SK-N-MC (cell line): ENCODE data around the gene JPH2.

Experiments used
- DNase-seq: peaks from one replicate; pipeline ENCODE4 v3.0.0-alpha.2; 2011; ENCODE audit warnings: low read depth, low spot score
- H3K27ac ChIP-seq: fragments of 200-600 bp; sonication (generic); 2 replicates; pipeline ENCODE4 v1.5.1; 2016; ENCODE audit warnings: mixed run types
- H3K36me3 ChIP-seq: fragments of 200-600 bp; sonication (generic); 2 replicates; pipeline ENCODE4 v1.6.1; 2017; ENCODE audit warnings: antibody characterized with exemption, low read length, mixed read lengths; ENCODE audit not compliant: insufficient read depth
- H3K4me3 ChIP-seq: fragments of 200-600 bp; sonication (generic); 2 replicates; pipeline ENCODE4 v1.5.1; 2016
- H3K9ac ChIP-seq: fragments of 200-600 bp; sonication (generic); 2 replicates; pipeline ENCODE4 v1.8.0; 2017; ENCODE audit warnings: mixed run types, mixed read lengths; ENCODE audit not compliant: insufficient read length
- H3K9me3 ChIP-seq: fragments of 200-600 bp; sonication (generic); 2 replicates; pipeline ENCODE4 v1.6.1; 2017; ENCODE audit warnings: low read depth, mild to moderate bottlenecking, antibody characterized with exemption, low read length, moderate library complexity, mixed read lengths
- EZH2 ChIP-seq: fragments of 200-600 bp; sonication (generic); IDR thresholded peaks from one replicate; pipeline ENCODE4 v1.6.1; 2017; ENCODE audit warnings: antibody characterized with exemption
- FOXP2 ChIP-seq: optimal IDR thresholded peaks from 2 replicates; pipeline ENCODE3; 2011; ENCODE audit warnings: mild to moderate bottlenecking, moderate library complexity; ENCODE audit not compliant: insufficient read depth; ENCODE audit errors: extremely low read length, control extremely low read depth
- POLR2AphosphoS5 ChIP-seq: IDR thresholded peaks from 2 replicates; pipeline ENCODE4 v1.6.1; 2012; ENCODE audit warnings: mild to moderate bottlenecking, low read depth, low read length, borderline replicate concordance

JPH2 gene

GRCh38 chr20:44186201-44186600 lies 787 bp downstream of the JPH2 start:
- Histone ChIP-seq H3K36me3 (no peaks in the 10 kb centered on the region), H3K9ac (no peak overlapping the region), H3K9me3 (no peaks in the 10 kb centered on the region), H3K27ac (no peak overlapping the region), H3K4me3 (no peak overlapping the region)
- TF ChIP-seq FOXP2 = no peak
- no peak for TF ChIP-seq EZH2
- TF ChIP-seq POLR2AphosphoS5 = no peak
- no peak for DNase-seq

DNA sequence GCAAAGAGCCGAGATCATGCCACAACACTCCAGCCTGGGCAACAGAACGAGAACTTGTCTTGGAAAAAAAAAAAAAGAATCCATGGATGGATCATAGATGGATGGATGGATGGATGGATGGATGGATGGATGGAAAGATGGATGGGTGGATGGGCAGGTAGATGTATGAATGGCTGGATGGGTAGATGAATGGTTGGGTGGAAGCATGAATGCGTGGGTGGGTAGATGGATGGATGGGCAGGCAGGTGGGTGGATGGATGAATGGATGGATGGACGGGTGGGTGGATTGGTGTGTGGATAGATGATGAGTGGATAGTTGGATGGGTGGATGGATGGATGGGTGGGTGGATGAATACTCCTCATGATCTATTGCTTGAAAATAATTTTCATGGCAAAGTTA lies 1.4 kb downstream of the JPH2 start:
- H3K9ac ChIP-seq = no peak overlapping the region
- TF ChIP-seq POLR2AphosphoS5 (no peak), EZH2 (no peak), FOXP2 (no peak)
- no peak overlapping the region for H3K27ac ChIP-seq
- H3K36me3 ChIP-seq = no peaks in the 10 kb centered on the region
- H3K4me3 ChIP-seq = no peak overlapping the region
- no peaks in the 10 kb centered on the region for H3K9me3 ChIP-seq
- DNase-seq = no peak

DNA sequence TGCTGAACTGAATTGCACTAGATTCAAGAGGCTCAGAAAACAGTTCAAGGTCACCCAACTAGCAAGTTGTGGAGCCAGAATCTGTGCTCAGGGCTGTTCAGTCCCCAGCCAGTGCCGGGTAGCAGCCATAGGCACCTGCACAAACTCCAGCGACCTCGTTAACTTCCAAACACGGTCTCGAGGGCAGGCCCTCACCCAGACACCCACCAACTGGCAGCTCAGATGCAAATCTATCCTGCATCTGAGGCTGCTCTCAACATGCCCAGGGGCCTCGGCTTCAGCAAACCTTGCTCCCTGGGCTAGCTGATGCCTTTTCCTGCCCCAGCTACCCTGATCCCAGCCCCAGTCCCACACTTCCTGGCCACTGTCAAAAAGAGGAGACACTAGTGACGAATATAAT lies 3.7 kb downstream of the JPH2 start:
- Histone ChIP-seq H3K36me3 (no peaks in the 10 kb centered on the region), H3K9ac (no peak overlapping the region), H3K9me3 (no peaks in the 10 kb centered on the region), H3K27ac (no peak overlapping the region), H3K4me3 (no peak overlapping the region)
- no peak for TF ChIP-seq EZH2
- TF ChIP-seq FOXP2 = no peak
- no peak for TF ChIP-seq POLR2AphosphoS5
- DNase-seq = no peak

DNA sequence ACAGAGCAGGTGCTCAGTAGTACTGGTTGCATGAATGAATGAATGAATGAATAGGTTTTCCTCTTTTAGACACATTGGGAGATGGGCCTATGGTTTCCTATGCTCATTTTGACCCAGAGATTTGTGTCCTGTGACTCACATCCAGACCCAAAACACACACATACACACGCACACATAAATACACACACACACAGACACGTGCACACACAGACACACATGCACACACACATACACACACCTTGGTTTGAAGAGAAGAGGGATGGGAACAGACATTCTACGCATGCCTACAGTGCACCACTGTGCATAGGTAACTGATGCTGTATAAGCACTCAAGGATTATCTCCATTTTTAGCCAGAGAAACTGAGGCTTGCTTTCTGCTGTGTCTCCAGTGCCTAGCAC lies 4.1 kb downstream of the JPH2 start:
- Histone ChIP-seq H3K9me3 (no peaks in the 10 kb centered on the region), H3K4me3 (no peak overlapping the region), H3K9ac (no peak overlapping the region), H3K36me3 (no peaks in the 10 kb centered on the region), H3K27ac (no peak overlapping the region)
- no peak for DNase-seq
- TF ChIP-seq EZH2 = no peak
- TF ChIP-seq POLR2AphosphoS5 = no peak
- TF ChIP-seq FOXP2 = no peak

DNA sequence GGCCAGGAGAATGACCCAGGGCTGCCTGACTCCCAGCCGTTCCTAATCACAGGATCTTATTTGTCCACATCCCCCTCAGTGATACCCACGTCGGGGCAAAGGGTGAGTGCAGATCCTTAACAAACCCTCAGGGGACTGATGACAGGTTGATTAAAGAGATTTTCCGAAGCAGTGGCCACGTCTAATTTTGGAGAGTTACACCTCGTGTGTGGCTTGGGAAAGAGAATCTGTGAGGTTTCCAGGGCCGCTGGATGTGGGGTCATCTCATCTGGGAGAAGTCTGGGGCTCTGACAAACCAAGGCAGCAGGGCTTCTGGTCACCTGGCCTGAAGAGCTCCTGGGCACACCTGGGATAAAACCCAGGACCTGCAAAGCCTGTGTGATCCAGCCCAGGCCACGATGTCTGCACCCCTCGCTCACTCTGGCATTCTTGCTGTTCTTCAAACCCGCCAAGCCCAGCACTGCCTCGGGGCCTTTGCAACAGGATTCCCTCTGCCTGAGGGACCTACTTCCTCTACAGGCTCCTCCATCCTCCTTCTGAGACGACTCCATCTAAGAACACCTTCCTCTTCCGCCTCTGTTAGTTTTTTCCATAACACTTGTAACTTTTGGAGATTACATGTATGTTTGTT lies 4.7 kb downstream of the JPH2 start:
- DNase-seq = no peak
- Histone ChIP-seq H3K27ac (no peak overlapping the region), H3K4me3 (no peak overlapping the region), H3K36me3 (no peaks in the 10 kb centered on the region), H3K9ac (no peak overlapping the region), H3K9me3 (no peaks in the 10 kb centered on the region)
- TF ChIP-seq FOXP2 (no peak), POLR2AphosphoS5 (no peak), EZH2 (no peak)

DNA sequence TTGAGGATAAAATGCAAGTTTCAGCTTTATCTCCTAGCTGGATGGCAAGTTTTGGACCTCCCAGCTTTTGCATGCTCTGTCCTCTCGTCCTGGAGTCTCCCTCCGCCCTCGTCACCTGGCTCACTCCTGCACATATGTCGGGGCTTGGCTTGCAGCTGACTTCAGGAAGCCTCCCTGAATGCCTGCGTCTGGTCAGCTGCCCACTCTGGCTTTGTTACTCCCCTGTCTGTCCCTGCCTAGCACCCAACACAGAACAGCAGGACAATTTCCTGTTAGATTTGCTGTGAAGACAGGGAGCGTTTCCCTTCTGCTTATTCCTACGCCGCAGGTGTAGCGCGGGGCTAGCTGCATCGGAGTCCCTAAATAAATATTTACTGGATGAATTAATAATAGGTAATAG lies 5.4 kb downstream of the JPH2 start:
- no peaks in the 10 kb centered on the region for H3K36me3 ChIP-seq
- no peak overlapping the region for H3K4me3 ChIP-seq
- no peak for TF ChIP-seq FOXP2
- no peak for TF ChIP-seq POLR2AphosphoS5
- TF ChIP-seq EZH2 = no peak
- H3K9ac ChIP-seq = no peak overlapping the region
- H3K27ac ChIP-seq = no peak overlapping the region
- H3K9me3 ChIP-seq = no peaks in the 10 kb centered on the region
- DNase-seq = no peak

- DNase-seq = no peak
- Histone ChIP-seq H3K9ac (no peak overlapping the region), H3K4me3 (no peak overlapping the region), H3K27ac (no peak overlapping the region), H3K9me3 (no peaks in the 10 kb centered on the region), H3K36me3 (no peaks in the 10 kb centered on the region)
- TF ChIP-seq FOXP2 = no peak
- TF ChIP-seq POLR2AphosphoS5 = no peak
- TF ChIP-seq EZH2 = no peak
Measured at GRCh38 chr20:44180814-44181213, 6.2 kb downstream of the JPH2 start.

DNA sequence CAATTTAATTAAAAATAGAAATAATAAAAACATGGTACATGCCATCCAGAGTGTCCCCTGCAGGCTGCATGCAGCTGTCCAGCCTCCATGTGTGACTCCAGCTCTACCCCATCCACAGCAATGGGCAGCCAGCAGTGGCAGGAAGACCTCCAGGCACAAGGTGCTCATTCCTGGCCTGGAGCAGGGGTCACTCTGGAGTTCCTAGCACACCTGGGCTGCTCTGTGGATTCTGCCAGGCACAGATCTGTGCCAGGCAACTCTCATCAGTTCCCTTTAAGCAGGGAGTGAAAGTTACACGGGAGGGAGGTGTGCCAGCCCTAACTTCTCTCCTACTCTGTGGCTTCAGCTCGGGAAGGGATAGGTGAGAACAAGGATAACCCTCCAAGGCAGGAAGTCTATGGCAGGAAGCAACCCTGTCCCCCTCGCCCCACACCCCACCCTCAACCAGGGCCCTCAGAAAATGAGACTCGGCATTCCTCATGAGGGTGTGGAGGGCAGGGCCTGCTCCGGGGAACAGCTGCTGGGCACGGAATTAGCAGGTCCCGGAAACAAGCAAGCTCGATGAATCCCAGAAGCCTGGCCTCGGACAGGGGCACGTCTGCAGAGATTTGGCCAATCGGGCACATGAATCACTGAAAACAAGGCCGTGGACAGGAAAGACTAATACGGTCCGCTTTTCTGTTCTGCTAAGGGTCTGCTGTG lies 10.0 kb downstream of the JPH2 start:
- DNase-seq = no peak
- TF ChIP-seq FOXP2 (no peak), POLR2AphosphoS5 (no peak)
- Histone ChIP-seq H3K27ac (no peak overlapping the region), H3K9me3 (no peaks in the 10 kb centered on the region), H3K4me3 (no peak overlapping the region), H3K9ac (no peak overlapping the region), H3K36me3 (no peaks in the 10 kb centered on the region)
